ENCODE results near the gene CEP89. TPM values are rescaled to one million over a fixed set of nuclear protein-coding genes. Genes with fewer than 3 reads are reported as not detected.
"Not testable (repeated sequence)": the region's sequence is repeated elsewhere in the genome, so short reads cannot be mapped to it uniquely, and the experiment has no call there.

CEP89 gene
- total and polyA plus RNA-seq, 3 experiments from 2014 or later: 13.8 to 19.7 (median 19.2) TPM

DNA sequence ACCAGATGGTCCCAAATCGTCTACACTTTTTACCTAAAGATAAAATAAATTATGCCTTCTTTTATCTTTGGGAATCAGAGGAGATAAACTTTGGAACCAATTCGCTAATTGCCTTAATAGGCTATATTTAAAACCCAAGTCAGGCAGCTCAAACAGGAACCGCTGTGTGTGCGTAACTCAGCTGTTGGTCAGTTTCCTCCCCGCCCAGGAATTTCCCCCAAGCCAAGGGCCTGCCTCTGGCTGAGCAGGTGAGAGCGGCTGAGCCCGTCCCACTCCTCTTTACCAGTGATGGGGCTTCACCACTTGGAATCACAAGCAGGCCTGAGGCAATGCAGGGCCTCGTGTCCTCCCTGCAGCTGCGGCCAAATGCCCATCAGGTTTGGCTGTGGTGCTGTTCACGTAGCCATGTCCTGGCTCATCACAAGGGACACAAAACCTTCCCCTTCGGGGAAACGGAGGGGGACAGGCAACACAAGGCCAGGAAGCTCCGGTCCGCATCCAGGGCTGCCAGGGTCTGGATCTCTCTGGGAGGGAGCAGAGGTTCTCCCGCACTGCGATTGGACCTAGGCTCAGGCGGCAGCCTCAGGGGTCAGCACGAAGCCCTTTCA is 101.7 kb downstream of the CEP89 start:
- H3K27me3 Mint-ChIP-seq: peaks cover 0 to 5% of the 10 kb centered on the region in 2 donors
- no peaks in the 10 kb centered on the region for H3K36me3 Mint-ChIP-seq
- H3K4me1 ChIP-seq (ENCODE audit: insufficient read depth, low read length): no peaks in the 10 kb centered on the region
- no peaks in the 10 kb centered on the region for H3K9me3 ChIP-seq (ENCODE audit: low read length)
- DNase-seq: no peak
- H3K36me3 ChIP-seq (ENCODE audit: insufficient read depth, low read length): no peaks in the 10 kb centered on the region
- CTCF ChIA-PET: no interaction called here
- H3K27ac Mint-ChIP-seq: no peak overlapping the region
- H3K27me3 ChIP-seq (ENCODE audit: insufficient read depth, low read length, poor library complexity, severe bottlenecking): no peaks in the 10 kb centered on the region
- no peaks in the 10 kb centered on the region for H3K9me3 Mint-ChIP-seq
- H3K4me3 ChIP-seq (ENCODE audit: low read length): no peak overlapping the region
- POLR2A ChIA-PET: no interaction called here
- no peaks in the 10 kb centered on the region for H3K4me1 Mint-ChIP-seq
- no peak overlapping the region for H3K4me3 Mint-ChIP-seq
- H3K27ac ChIP-seq (ENCODE audit: low read depth, low read length): no peak overlapping the region

- H3K27ac Mint-ChIP-seq: no peak within 1 kb of the TSS
- H3K9me3 ChIP-seq (ENCODE audit: low read length): no peaks in the 10 kb centered on the region
- H3K36me3 ChIP-seq (ENCODE audit: insufficient read depth, low read length): no peaks in the 10 kb centered on the region
- H3K4me1 ChIP-seq (ENCODE audit: insufficient read depth, low read length): no peaks in the 10 kb centered on the region
- CTCF ChIA-PET: no interaction called here
- no peak within 1 kb of the TSS for H3K4me3 ChIP-seq (ENCODE audit: low read length)
- H3K4me3 Mint-ChIP-seq: no peak within 1 kb of the TSS
- H3K9me3 Mint-ChIP-seq: no peaks in the 10 kb centered on the region
- H3K4me1 Mint-ChIP-seq: no peaks in the 10 kb centered on the region
- H3K36me3 Mint-ChIP-seq: no peaks in the 10 kb centered on the region
- no peak within 1 kb of the TSS for H3K27ac ChIP-seq (ENCODE audit: low read depth, low read length)
- H3K27me3 ChIP-seq (ENCODE audit: insufficient read depth, low read length, poor library complexity, severe bottlenecking): no peaks in the 10 kb centered on the region
- peaks cover 0 to 5% of the 10 kb centered on the region in 2 donors for H3K27me3 Mint-ChIP-seq
- POLR2A ChIA-PET: no interaction called here
- DNase-seq: no peak
These were observed 102.3 kb downstream of the CEP89 start, which contains the start of gene SLC7A9 for GRCh38 chr19:32869369-32869965. Gene SLC7A9 (minus strand): TSS chr19:32869767. CDS start chr19:32868534, 1,233 bp downstream.

GRCh38 chr19:32868206-32868950 is 103.4 kb downstream of the CEP89 start:
- POLR2A ChIA-PET: no interaction called here
- H3K4me3 ChIP-seq (ENCODE audit: low read length): no peak overlapping the region
- H3K27ac ChIP-seq (ENCODE audit: low read depth, low read length): no peak overlapping the region
- Mint-ChIP-seq H3K4me1 (no peaks in the 10 kb centered on the region), H3K27ac (peak overlapping the region in 1 of 8 donors; percentile 8), H3K27me3 (peaks cover 0 to 3% of the 10 kb centered on the region in 2 donors), H3K9me3 (no peaks in the 10 kb centered on the region), H3K36me3 (no peaks in the 10 kb centered on the region), H3K4me3 (no peak overlapping the region)
- CTCF ChIA-PET: no interaction called here
- no peaks in the 10 kb centered on the region for H3K36me3 ChIP-seq (ENCODE audit: insufficient read depth, low read length)
- no peaks in the 10 kb centered on the region for H3K9me3 ChIP-seq (ENCODE audit: low read length)
- no peak for DNase-seq
- H3K27me3 ChIP-seq (ENCODE audit: insufficient read depth, low read length, poor library complexity, severe bottlenecking): no peaks in the 10 kb centered on the region
- H3K4me1 ChIP-seq (ENCODE audit: insufficient read depth, low read length): no peaks in the 10 kb centered on the region

GRCh38 chr19:32867436-32867835 is 104.3 kb downstream of the CEP89 start:
- H3K4me1 Mint-ChIP-seq; H3K9me3 ChIP-seq (ENCODE audit: low read length); H3K27me3 ChIP-seq (ENCODE audit: insufficient read depth, low read length, poor library complexity, severe bottlenecking); H3K4me3 ChIP-seq (ENCODE audit: low read length); DNase-seq; H3K36me3 ChIP-seq (ENCODE audit: insufficient read depth, low read length); H3K36me3 Mint-ChIP-seq; H3K27ac ChIP-seq (ENCODE audit: low read depth, low read length); CTCF ChIA-PET; H3K4me1 ChIP-seq (ENCODE audit: insufficient read depth, low read length); H3K4me3 Mint-ChIP-seq; H3K27ac Mint-ChIP-seq; H3K9me3 Mint-ChIP-seq; POLR2A ChIA-PET; H3K27me3 Mint-ChIP-seq: not testable (repeated sequence)

- Mint-ChIP-seq H3K4me3 (no peak overlapping the region), H3K27ac (no peak overlapping the region), H3K36me3 (no peaks in the 10 kb centered on the region), H3K4me1 (no peaks in the 10 kb centered on the region), H3K27me3 (peaks cover 0 to 1% of the 10 kb centered on the region in 2 donors), H3K9me3 (no peaks in the 10 kb centered on the region)
- H3K4me3 ChIP-seq (ENCODE audit: low read length): no peak overlapping the region
- H3K27ac ChIP-seq (ENCODE audit: low read depth, low read length): no peak overlapping the region
- no peak for DNase-seq
- CTCF ChIA-PET: interaction anchor here (1.2 kb wide), 1 partner anchor 267 kb away, joined by 3 read pairs; no protein-coding TSS in a partner anchor
- no peaks in the 10 kb centered on the region for H3K27me3 ChIP-seq (ENCODE audit: insufficient read depth, low read length, poor library complexity, severe bottlenecking)
- H3K4me1 ChIP-seq (ENCODE audit: insufficient read depth, low read length): no peaks in the 10 kb centered on the region
- POLR2A ChIA-PET: no interaction called here
- H3K9me3 ChIP-seq (ENCODE audit: low read length): no peaks in the 10 kb centered on the region
- no peaks in the 10 kb centered on the region for H3K36me3 ChIP-seq (ENCODE audit: insufficient read depth, low read length)
These were observed 105.0 kb downstream of the CEP89 start for GRCh38 chr19:32866564-32867265.

- DNase-seq: no peak
- no peaks in the 10 kb centered on the region for H3K4me1 Mint-ChIP-seq
- H3K27ac ChIP-seq (ENCODE audit: low read depth, low read length): no peak overlapping the region
- ChIA-PET CTCF (interaction anchor here (1.2 to 1.3 kb wide), 2 partner anchors 39 to 266 kb away, joined by 3 read pairs; no protein-coding TSS in a partner anchor), POLR2A (no interaction called here)
- H3K4me3 Mint-ChIP-seq: no peak overlapping the region
- no peaks in the 10 kb centered on the region for H3K27me3 ChIP-seq (ENCODE audit: insufficient read depth, low read length, poor library complexity, severe bottlenecking)
- no peaks in the 10 kb centered on the region for H3K36me3 Mint-ChIP-seq
- no peak overlapping the region for H3K4me3 ChIP-seq (ENCODE audit: low read length)
- H3K9me3 ChIP-seq (ENCODE audit: low read length): no peaks in the 10 kb centered on the region
- H3K27ac Mint-ChIP-seq: no peak overlapping the region
- no peaks in the 10 kb centered on the region for H3K9me3 Mint-ChIP-seq
- H3K36me3 ChIP-seq (ENCODE audit: insufficient read depth, low read length): no peaks in the 10 kb centered on the region
- H3K4me1 ChIP-seq (ENCODE audit: insufficient read depth, low read length): no peaks in the 10 kb centered on the region
- H3K27me3 Mint-ChIP-seq: peaks cover 0 to 1% of the 10 kb centered on the region in 2 donors
These were observed 105.7 kb downstream of the CEP89 start for GRCh38 chr19:32866061-32866460.

GRCh38 chr19:32865326-32865725 is 106.4 kb downstream of the CEP89 start:
- ChIA-PET CTCF (interaction anchor here (1.2 to 1.3 kb wide), 2 partner anchors 39 to 265 kb away, joined by 3 read pairs; no protein-coding TSS in a partner anchor), POLR2A (no interaction called here)
- DNase-seq: no peak
- Mint-ChIP-seq H3K4me3 (no peak overlapping the region), H3K9me3 (no peaks in the 10 kb centered on the region), H3K27ac (peak overlapping the region in 1 of 8 donors; percentile 43), H3K27me3 (no peaks in the 10 kb centered on the region), H3K36me3 (no peaks in the 10 kb centered on the region), H3K4me1 (no peaks in the 10 kb centered on the region)
- H3K36me3 ChIP-seq (ENCODE audit: insufficient read depth, low read length): no peaks in the 10 kb centered on the region
- no peaks in the 10 kb centered on the region for H3K4me1 ChIP-seq (ENCODE audit: insufficient read depth, low read length)
- H3K9me3 ChIP-seq (ENCODE audit: low read length): no peaks in the 10 kb centered on the region
- no peak overlapping the region for H3K27ac ChIP-seq (ENCODE audit: low read depth, low read length)
- no peaks in the 10 kb centered on the region for H3K27me3 ChIP-seq (ENCODE audit: insufficient read depth, low read length, poor library complexity, severe bottlenecking)
- H3K4me3 ChIP-seq (ENCODE audit: low read length): no peak overlapping the region
